ENCODE data around the gene UST. TPM values are rescaled to one million over a fixed set of nuclear protein-coding genes. Genes with fewer than 3 reads are reported as not detected.
A peak's percentile ranks its signal among the peaks of the same experiment; 100 is the strongest.

The UST gene
- total RNA-seq, 4 donors from 2014 or later: 13.5 to 47.1 (median 33.0) TPM

- no peak overlapping the region for H3K27ac ChIP-seq
- H3K27me3 ChIP-seq: no peaks in the 10 kb centered on the region
- DNase-seq (ENCODE audit: low spot score in 2 of 2): peak in 1 of 2 donors; percentile 38
- TF ChIP-seq EP300 (IDR thresholded peaks at IDR 0.05) (no peak), POLR2A (IDR thresholded peaks at IDR 0.05) (no peak)
- TF ChIP-seq, protein P1, sequence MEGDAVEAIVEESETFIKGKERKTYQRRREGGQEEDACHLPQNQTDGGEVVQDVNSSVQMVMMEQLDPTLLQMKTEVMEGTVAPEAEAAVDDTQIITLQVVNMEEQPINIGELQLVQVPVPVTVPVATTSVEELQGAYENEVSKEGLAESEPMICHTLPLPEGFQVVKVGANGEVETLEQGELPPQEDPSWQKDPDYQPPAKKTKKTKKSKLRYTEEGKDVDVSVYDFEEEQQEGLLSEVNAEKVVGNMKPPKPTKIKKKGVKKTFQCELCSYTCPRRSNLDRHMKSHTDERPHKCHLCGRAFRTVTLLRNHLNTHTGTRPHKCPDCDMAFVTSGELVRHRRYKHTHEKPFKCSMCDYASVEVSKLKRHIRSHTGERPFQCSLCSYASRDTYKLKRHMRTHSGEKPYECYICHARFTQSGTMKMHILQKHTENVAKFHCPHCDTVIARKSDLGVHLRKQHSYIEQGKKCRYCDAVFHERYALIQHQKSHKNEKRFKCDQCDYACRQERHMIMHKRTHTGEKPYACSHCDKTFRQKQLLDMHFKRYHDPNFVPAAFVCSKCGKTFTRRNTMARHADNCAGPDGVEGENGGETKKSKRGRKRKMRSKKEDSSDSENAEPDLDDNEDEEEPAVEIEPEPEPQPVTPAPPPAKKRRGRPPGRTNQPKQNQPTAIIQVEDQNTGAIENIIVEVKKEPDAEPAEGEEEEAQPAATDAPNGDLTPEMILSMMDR (IDR thresholded peaks at IDR 0.05): no peak
- H3K4me1 ChIP-seq: peaks cover 0 to 25% (median 3%) of the 10 kb centered on the region in 4 donors
- WGBS, 2 donors: 47 to 63% methylated on average over 4 of the region's 4 CpGs
- no peak overlapping the region for H3K4me3 ChIP-seq
- H3K9me3 ChIP-seq: no peaks in the 10 kb centered on the region
- no peaks in the 10 kb centered on the region for H3K36me3 ChIP-seq
These were observed 187.7 kb downstream of the UST start for GRCh38 chr6:148934539-148934938.

DNA sequence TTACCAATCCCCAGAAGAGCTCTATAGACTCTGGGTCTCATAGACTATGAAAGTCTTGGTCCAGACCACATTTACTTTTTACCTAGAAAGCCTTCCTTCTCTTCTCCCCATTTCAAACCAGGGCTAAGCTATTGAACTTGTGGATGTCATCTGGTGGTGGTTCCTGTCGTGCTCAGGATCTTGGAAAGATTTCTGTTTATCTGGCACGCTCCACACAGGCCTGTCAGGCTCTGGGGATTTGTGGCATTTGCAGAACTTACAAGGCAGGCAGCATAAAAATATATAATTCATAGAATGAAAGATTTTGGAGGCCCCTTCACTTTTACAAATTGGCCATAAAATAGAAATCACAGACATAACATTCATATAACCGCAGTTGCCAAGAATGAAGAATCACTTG lies 188.1 kb downstream of the UST start:
- H3K4me1 ChIP-seq: peaks cover 0 to 25% (median 3%) of the 10 kb centered on the region in 4 donors
- no peaks in the 10 kb centered on the region for H3K9me3 ChIP-seq
- no peak overlapping the region for H3K27ac ChIP-seq
- TF ChIP-seq EP300 (IDR thresholded peaks at IDR 0.05) (no peak), POLR2A (IDR thresholded peaks at IDR 0.05) (no peak)
- TF ChIP-seq, protein P1 (IDR thresholded peaks at IDR 0.05): no peak
- H3K27me3 ChIP-seq: no peaks in the 10 kb centered on the region
- no peaks in the 10 kb centered on the region for H3K36me3 ChIP-seq
- no peak overlapping the region for H3K4me3 ChIP-seq
- 43 to 60% methylated on average over 3 of the region's 3 CpGs for WGBS, 2 donors
- no peak for DNase-seq (ENCODE audit: low spot score in 2 of 2)

DNA sequence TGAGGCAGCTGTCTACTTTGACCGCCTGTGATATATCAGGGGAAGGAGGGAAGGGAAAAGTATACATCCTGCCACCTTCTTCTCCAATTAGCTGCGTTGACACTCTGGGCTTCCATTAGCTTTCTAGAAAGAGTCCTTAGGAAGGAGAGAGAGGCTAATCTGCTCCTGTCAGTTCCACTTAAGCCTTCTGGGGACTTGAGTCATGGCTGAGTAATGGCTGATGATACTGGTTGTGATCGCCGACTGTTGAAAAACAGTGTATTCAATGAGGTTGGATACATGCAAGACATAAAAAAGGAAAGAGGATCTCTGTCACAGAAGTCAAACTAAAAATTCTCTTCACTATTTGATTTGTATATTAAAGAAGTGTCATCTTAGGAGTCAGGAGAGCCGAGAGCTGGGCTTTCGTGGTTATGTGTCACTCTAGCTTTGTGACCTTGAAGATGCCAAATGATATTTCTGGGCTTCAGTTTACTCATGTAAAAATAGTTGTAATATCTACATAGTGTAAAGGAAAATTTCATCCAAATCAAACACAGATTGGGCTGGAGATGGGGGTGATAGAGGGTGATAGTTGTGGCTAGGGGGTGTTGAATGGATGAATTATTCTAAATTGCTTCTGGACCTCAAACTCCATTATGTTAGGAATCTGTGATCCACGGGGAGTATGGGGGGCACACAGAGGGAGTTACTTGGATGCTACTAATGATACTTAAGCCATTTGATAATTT lies 189.0 kb downstream of the UST start:
- DNase-seq (ENCODE audit: low spot score in 2 of 2): no peak
- Histone ChIP-seq H3K27me3 (no peaks in the 10 kb centered on the region), H3K36me3 (no peaks in the 10 kb centered on the region), H3K27ac (no peak overlapping the region), H3K9me3 (no peaks in the 10 kb centered on the region), H3K4me1 (peaks cover 0 to 25% (median 3%) of the 10 kb centered on the region in 4 donors), H3K4me3 (no peak overlapping the region)
- TF ChIP-seq EP300 (IDR thresholded peaks at IDR 0.05) (no peak), POLR2A (IDR thresholded peaks at IDR 0.05) (no peak)
- TF ChIP-seq, protein P1 (IDR thresholded peaks at IDR 0.05): no peak
- 68 to 69% methylated on average over 7 of the region's 7 CpGs for WGBS, 2 donors

GRCh38 chr6:148943451-148943850 lies 196.6 kb downstream of the UST start:
- no peaks in the 10 kb centered on the region for H3K27me3 ChIP-seq
- no peak overlapping the region for H3K27ac ChIP-seq
- DNase-seq (ENCODE audit: low spot score in 2 of 2): no peak
- no peaks in the 10 kb centered on the region for H3K36me3 ChIP-seq
- TF ChIP-seq POLR2A (IDR thresholded peaks at IDR 0.05) (no peak), EP300 (IDR thresholded peaks at IDR 0.05) (no peak)
- TF ChIP-seq, protein P1 (IDR thresholded peaks at IDR 0.05): no peak
- 26 to 36% methylated on average over 1 of the region's 1 CpG for WGBS, 2 donors
- no peaks in the 10 kb centered on the region for H3K9me3 ChIP-seq
- H3K4me1 ChIP-seq: peaks cover 0 to 20% (median 0%) of the 10 kb centered on the region in 4 donors
- H3K4me3 ChIP-seq: no peak overlapping the region

- Histone ChIP-seq H3K9me3 (no peaks in the 10 kb centered on the region), H3K4me3 (no peak overlapping the region), H3K4me1 (peaks cover 0 to 21% (median 0%) of the 10 kb centered on the region in 4 donors), H3K36me3 (no peaks in the 10 kb centered on the region), H3K27me3 (no peaks in the 10 kb centered on the region), H3K27ac (no peak overlapping the region)
- DNase-seq (ENCODE audit: low spot score in 2 of 2): no peak
- TF ChIP-seq POLR2A (IDR thresholded peaks at IDR 0.05): no peak
- no peak for TF ChIP-seq EP300 (IDR thresholded peaks at IDR 0.05)
- TF ChIP-seq, protein P1 (IDR thresholded peaks at IDR 0.05): no peak
- WGBS, 2 donors: 96 to 100% methylated on average over 1 of the region's 1 CpG
These were observed 197.8 kb downstream of the UST start for GRCh38 chr6:148944608-148945007.
